IMR-90 (cell line): ENCODE results near the gene DAND5. TPM values are rescaled to one million over a fixed set of nuclear protein-coding genes. Genes with fewer than 3 reads are reported as not detected.

Source experiments
- ATAC-seq: fragments of 200-7000 bp; cut with Tn5 transposase; 2 replicates; pipeline ENCODE4 v1.9.1; 2020; ENCODE audit warnings: low read depth, mild to moderate bottlenecking, moderate library complexity
- BruUV-seq: library from RNA; stranded (reverse); fragments of 400-500 nt; replicated peaks from 2 replicates; lab custom pipeline; 2021; lab: Mats Ljungman, UMichigan
- CTCF ChIA-PET: fragments of 300-600 bp; formaldehyde crosslinking; extraction: SDS; loops from one replicate; lab custom pipeline; 2021; ENCODE audit warnings: antibody characterized with exemption; lab: Yijun Ruan, JAX
- POLR2A ChIA-PET: fragments of 300-600 bp; sonication (Branson Sonifier 250); formaldehyde crosslinking; loops from one replicate; lab custom pipeline; 2022; ENCODE audit warnings: antibody characterized with exemption; ENCODE audit not compliant: unreplicated experiment; lab: Charles Lee
- DNase-seq: peaks from one replicate; pipeline ENCODE4 v3.0.0; 2013
- H2AFZ ChIP-seq: replicated peaks from 2 replicates; pipeline ENCODE3; 2013; ENCODE audit warnings: low read length, mild to moderate bottlenecking; ENCODE audit not compliant: poor library complexity
- H2AK5ac ChIP-seq: 2 replicates; pipeline ENCODE4 v1.6.1; 2013; ENCODE audit warnings: low read depth, low read length, inconsistent platforms
- H2AK9ac ChIP-seq: replicated peaks from 2 replicates; pipeline ENCODE3; 2013; ENCODE audit warnings: mild to moderate bottlenecking, low read depth, low read length, moderate library complexity; ENCODE audit not compliant: poor library complexity
- H2BK120ac ChIP-seq: 2 replicates; pipeline ENCODE4 v1.6.1; 2013; ENCODE audit warnings: low read depth, low read length, inconsistent platforms
- H2BK15ac ChIP-seq: 3 replicates; pipeline ENCODE4 v1.6.1; 2013; ENCODE audit warnings: low read depth, low read length, inconsistent platforms
- H2BK20ac ChIP-seq: 2 replicates; pipeline ENCODE4 v1.6.1; 2013; ENCODE audit warnings: low read depth, mild to moderate bottlenecking, inconsistent platforms, low read length, moderate library complexity
- H2BK5ac ChIP-seq: 2 replicates; pipeline ENCODE4 v1.6.1; 2013; ENCODE audit warnings: mild to moderate bottlenecking, low read depth, low read length, inconsistent platforms; ENCODE audit not compliant: poor library complexity, severe bottlenecking
- H3K14ac ChIP-seq: replicated peaks from 2 replicates; pipeline ENCODE4 v1.6.1; 2013; ENCODE audit warnings: low read depth, low read length, inconsistent platforms
- H3K18ac ChIP-seq: 2 replicates; pipeline ENCODE4 v1.6.1; 2013; ENCODE audit warnings: low read depth, low read length, control low read depth
- H3K23ac ChIP-seq: 2 replicates; pipeline ENCODE4 v1.6.1; 2013; ENCODE audit warnings: low read depth, low read length, inconsistent platforms
- H3K27ac ChIP-seq: 2 replicates; pipeline ENCODE4 v1.5.1; 2013; ENCODE audit warnings: mild to moderate bottlenecking, control low read depth, low read length; ENCODE audit not compliant: insufficient read depth
- H3K27me3 ChIP-seq: 2 replicates; pipeline ENCODE4 v1.6.1; 2013; ENCODE audit warnings: low read length; ENCODE audit not compliant: control insufficient read depth, insufficient read depth
- H3K36me3 ChIP-seq: 2 replicates; pipeline ENCODE4 v1.6.1; 2013; ENCODE audit warnings: low read length, mixed read lengths; ENCODE audit not compliant: control insufficient read depth, insufficient read depth
- H3K4ac ChIP-seq: 2 replicates; pipeline ENCODE4 v1.6.1; 2013; ENCODE audit warnings: low read depth, low read length, inconsistent platforms
- H3K4me1 ChIP-seq: 2 replicates; pipeline ENCODE4 v1.6.1; 2013; ENCODE audit warnings: low read length, mixed read lengths; ENCODE audit not compliant: control insufficient read depth, insufficient read depth
- H3K4me2 ChIP-seq: 2 replicates; pipeline ENCODE4 v1.6.1; 2013; ENCODE audit warnings: low read depth, mild to moderate bottlenecking, control low read depth, low read length, moderate library complexity
- H3K4me3 ChIP-seq: 2 replicates; pipeline ENCODE4 v1.5.1; 2013; ENCODE audit warnings: low read depth, mild to moderate bottlenecking, control low read depth, low read length, moderate library complexity; ENCODE audit not compliant: insufficient read depth
- H3K56ac ChIP-seq: 2 replicates; pipeline ENCODE4 v1.6.1; 2013; ENCODE audit warnings: low read length, inconsistent platforms; ENCODE audit not compliant: insufficient read depth; ENCODE audit errors: extremely low read depth
- H3K79me1 ChIP-seq, 2 experiments: 2 replicates each; pipeline ENCODE4 v1.6.1; 2013; ENCODE audit warnings: low read length in 2 of 2, inconsistent platforms in 1 of 2, low read depth in 1 of 2
- H3K9ac ChIP-seq: 2 replicates; pipeline ENCODE4 v1.6.1; 2013; ENCODE audit warnings: low read depth, low read length, control low read depth
- H3K9me1 ChIP-seq: 2 replicates; pipeline ENCODE4 v1.6.1; 2013; ENCODE audit warnings: low read length, inconsistent platforms; ENCODE audit not compliant: insufficient read depth
- H3K9me3 ChIP-seq: 2 replicates; pipeline ENCODE4 v1.6.1; 2013; ENCODE audit warnings: low read length; ENCODE audit not compliant: control insufficient read depth, insufficient read depth
- H4K20me1 ChIP-seq: 2 replicates; pipeline ENCODE4 v1.6.1; 2013; ENCODE audit warnings: low read length, inconsistent platforms; ENCODE audit not compliant: insufficient read depth
- H4K5ac ChIP-seq: 2 replicates; pipeline ENCODE4 v1.6.1; 2013; ENCODE audit warnings: mild to moderate bottlenecking, low read depth, low read length, control low read depth
- H4K8ac ChIP-seq, 2 experiments: 2 replicates each; pipeline ENCODE4 v1.6.1; 2013; ENCODE audit warnings: low read depth in 2 of 2, low read length in 2 of 2, control low read depth in 1 of 2, inconsistent platforms in 1 of 2
- H4K91ac ChIP-seq: 2 replicates; pipeline ENCODE4 v1.6.1; 2013; ENCODE audit warnings: low read depth, low read length, inconsistent platforms; ENCODE audit not compliant: insufficient read depth
- BHLHE40 ChIP-seq: fragments of 150-350 bp; IDR thresholded peaks from 2 replicates; pipeline ENCODE4 v1.6.1; 2016; ENCODE audit warnings: mild to moderate bottlenecking, low read depth, low read length
- CEBPB ChIP-seq: IDR thresholded peaks from 2 replicates; pipeline ENCODE4 v1.6.1; 2012; ENCODE audit warnings: low read depth, low read length, improper control_type of control experiment
- CHD1 ChIP-seq: IDR thresholded peaks from 2 replicates; pipeline ENCODE4 v1.6.1; 2012; ENCODE audit warnings: low read depth, low read length, improper control_type of control experiment
- FOS ChIP-seq: fragments of 150-350 bp; IDR thresholded peaks from 2 replicates; pipeline ENCODE4 v1.6.1; 2016; ENCODE audit warnings: low read depth, low read length
- MAFK ChIP-seq: IDR thresholded peaks from 2 replicates; pipeline ENCODE4 v1.6.1; 2012; ENCODE audit warnings: low read depth, low read length, improper control_type of control experiment
- MXI1 ChIP-seq: IDR thresholded peaks from 2 replicates; pipeline ENCODE4 v1.6.1; 2012; ENCODE audit warnings: low read depth, mild to moderate bottlenecking, low read length, moderate library complexity, borderline replicate concordance
- NFE2L2 ChIP-seq: fragments of 150-350 bp; IDR thresholded peaks from 2 replicates; pipeline ENCODE4 v1.6.1; 2016; ENCODE audit warnings: low read depth, mild to moderate bottlenecking, low read length
- POLR2A ChIP-seq: IDR thresholded peaks from 2 replicates; pipeline ENCODE4 v1.6.1; 2012; ENCODE audit warnings: mild to moderate bottlenecking, low read depth, low read length
- RCOR1 ChIP-seq: IDR thresholded peaks from 2 replicates; pipeline ENCODE4 v1.6.1; 2012; ENCODE audit warnings: mild to moderate bottlenecking, low read length, improper control_type of control experiment; ENCODE audit not compliant: insufficient replicate concordance
- RFX5 ChIP-seq: IDR thresholded peaks from 2 replicates; pipeline ENCODE4 v1.8.0; 2012; ENCODE audit warnings: low read depth, mild to moderate bottlenecking, low read length, moderate library complexity
- SMC3 ChIP-seq: fragments of 150-350 bp; IDR thresholded peaks from 2 replicates; pipeline ENCODE4 v1.6.1; 2016; ENCODE audit warnings: low read depth, mild to moderate bottlenecking, antibody characterized with exemption, low read length, moderate library complexity
- WGBS, 2 experiments: methylation state at CpG; one replicate each; pipeline versions ENCODE4 v1.1.5 to v1.1.7; 2013; ENCODE audit warnings: missing lambda C conversion rate in 2 of 2; ENCODE audit not compliant: insufficient read length in 1 of 2; ENCODE audit errors: extremely low coverage in 2 of 2; 5-methylcytosine and 5-hydroxymethylcytosine counted together
- dilution Hi-C: fragments of 300-500 bp; cut with HindIII; formaldehyde crosslinking; loops from one replicate; pipeline ENCODE4 v1.14.3; 2018; ENCODE audit warnings: low sequenced_read_pairs; ENCODE audit not compliant: unreplicated experiment
- in situ Hi-C: fragments of 300-500 bp; cut with MboI; formaldehyde crosslinking; loops from 3 replicates; pipeline ENCODE4 v1.14.3; 2019; ENCODE audit warnings: low sequenced_read_pairs, inconsistent platforms, mixed read lengths
- intact Hi-C: fragments of 100-400 bp; cut with micrococcal nuclease; formaldehyde crosslinking; loops from 2 replicates; pipeline ENCODE4 v1.10.0; 2022
- polyA plus RNA-seq, 3 experiments: library from polyadenylated mRNA; depleted of rRNA; stranded (reverse); fragments of >200 nt; gene quantifications; 2 replicates each; pipeline ENCODE4 v1.2.3, GENCODE V29; 2012; ENCODE audit warnings: low replicate concordance in 1 of 3
- total RNA-seq: library from RNA; depleted of rRNA; stranded (reverse); fragments of >200 nt; gene quantifications from 2 replicates; pipeline ENCODE4 v1.2.3, GENCODE V29; 2012
- TF ChIP-seq, protein P1 (sequence below): conservative IDR thresholded peaks from 2 replicates; pipeline ENCODE4 v1.5.1; 2012; ENCODE audit warnings: mild to moderate bottlenecking, low read depth, low read length, improper control_type of control experiment
- TF ChIP-seq, protein P2 (sequence below): fragments of 150-350 bp; IDR thresholded peaks from 2 replicates; pipeline ENCODE4 v1.6.1; 2017; ENCODE audit warnings: mild to moderate bottlenecking, antibody characterized with exemption, low read length, low read depth
- TF ChIP-seq, protein P3 (sequence below): fragments of 150-350 bp; IDR thresholded peaks from 2 replicates; pipeline ENCODE4 v1.6.1; 2016; ENCODE audit warnings: low read depth, mild to moderate bottlenecking, low read length, moderate library complexity, borderline replicate concordance

Gene DAND5
- total and polyA plus RNA-seq, 2 of the 4 experiments (the other 2 are of a cell fraction): 0.03 TPM; not detected in 1

- Histone ChIP-seq H2BK20ac (no peak overlapping the region), H2BK5ac (no peak overlapping the region), H4K20me1 (no peaks in the 10 kb centered on the region), H3K14ac (no peak overlapping the region), H2AK9ac (peak overlapping the region; percentile 97), H2AFZ (peak overlapping the region; percentile 89), H2AK5ac (peak overlapping the region; percentile 90; the same call in 1 of the 2 replicates), H2BK120ac (no peak overlapping the region), H3K4me3 (peak overlapping the region; percentile 42), H3K79me1 (no peaks in the 10 kb centered on the region; a peak in 1 of 4 replicates), H3K9me3 (no peaks in the 10 kb centered on the region), H2BK15ac (no peak overlapping the region; the same call in 2 of the 3 replicates), H3K4me1 (peaks cover 3% of the 10 kb centered on the region; the same call in 1 of the 2 replicates), H4K5ac (no peak overlapping the region; the same call in 1 of the 2 replicates), H3K4ac (peak overlapping the region; percentile 22), H4K8ac (peak overlapping the region in 1 of 2 experiments; percentile 82; a peak in 1 of 4 replicates), H3K23ac (no peak overlapping the region), H3K27ac (no peak overlapping the region), H3K9me1 (no peaks in the 10 kb centered on the region), H3K9ac (peak overlapping the region; percentile 40), H3K36me3 (no peaks in the 10 kb centered on the region), H3K56ac (peak overlapping the region; percentile 37; the same call in 1 of the 2 replicates), H3K4me2 (peak overlapping the region; percentile 42), H4K91ac (no peak overlapping the region; the same call in 1 of the 2 replicates), H3K18ac (no peak overlapping the region), H3K27me3 (no peaks in the 10 kb centered on the region)
- DNase-seq: peak; percentile 70
- BruUV-seq: no TSS peak
- in situ Hi-C loops: loop anchor here (5.0 to 25.0 kb wide), 2 partner anchors 109 to 754 kb away; a partner anchor contains a TSS
- intact Hi-C loops: loop anchor here (1.0 kb wide), 2 partner anchors 78 to 110 kb away; no protein-coding TSS in a partner anchor
- POLR2A ChIA-PET: no interaction called here
- WGBS, 2 experiments: 23 to 100% methylated on average over 2 to 20 of the region's 51 CpGs
- CTCF ChIA-PET: interaction anchor here (0.9 to 4.3 kb wide), 2 partner anchors 78 to 111 kb away, joined by 3 to 25 read pairs; no protein-coding TSS in a partner anchor
- ATAC-seq: peak; percentile 94
- dilution Hi-C loops: no loop called here
- no peak for TF ChIP-seq NFE2L2
- no peak for TF ChIP-seq MAFK
- TF ChIP-seq, protein P1, sequence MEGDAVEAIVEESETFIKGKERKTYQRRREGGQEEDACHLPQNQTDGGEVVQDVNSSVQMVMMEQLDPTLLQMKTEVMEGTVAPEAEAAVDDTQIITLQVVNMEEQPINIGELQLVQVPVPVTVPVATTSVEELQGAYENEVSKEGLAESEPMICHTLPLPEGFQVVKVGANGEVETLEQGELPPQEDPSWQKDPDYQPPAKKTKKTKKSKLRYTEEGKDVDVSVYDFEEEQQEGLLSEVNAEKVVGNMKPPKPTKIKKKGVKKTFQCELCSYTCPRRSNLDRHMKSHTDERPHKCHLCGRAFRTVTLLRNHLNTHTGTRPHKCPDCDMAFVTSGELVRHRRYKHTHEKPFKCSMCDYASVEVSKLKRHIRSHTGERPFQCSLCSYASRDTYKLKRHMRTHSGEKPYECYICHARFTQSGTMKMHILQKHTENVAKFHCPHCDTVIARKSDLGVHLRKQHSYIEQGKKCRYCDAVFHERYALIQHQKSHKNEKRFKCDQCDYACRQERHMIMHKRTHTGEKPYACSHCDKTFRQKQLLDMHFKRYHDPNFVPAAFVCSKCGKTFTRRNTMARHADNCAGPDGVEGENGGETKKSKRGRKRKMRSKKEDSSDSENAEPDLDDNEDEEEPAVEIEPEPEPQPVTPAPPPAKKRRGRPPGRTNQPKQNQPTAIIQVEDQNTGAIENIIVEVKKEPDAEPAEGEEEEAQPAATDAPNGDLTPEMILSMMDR: peak; percentile 97
- TF ChIP-seq CHD1: no peak
- TF ChIP-seq RCOR1: no peak
- TF ChIP-seq POLR2A: no peak
- TF ChIP-seq, protein P2, sequence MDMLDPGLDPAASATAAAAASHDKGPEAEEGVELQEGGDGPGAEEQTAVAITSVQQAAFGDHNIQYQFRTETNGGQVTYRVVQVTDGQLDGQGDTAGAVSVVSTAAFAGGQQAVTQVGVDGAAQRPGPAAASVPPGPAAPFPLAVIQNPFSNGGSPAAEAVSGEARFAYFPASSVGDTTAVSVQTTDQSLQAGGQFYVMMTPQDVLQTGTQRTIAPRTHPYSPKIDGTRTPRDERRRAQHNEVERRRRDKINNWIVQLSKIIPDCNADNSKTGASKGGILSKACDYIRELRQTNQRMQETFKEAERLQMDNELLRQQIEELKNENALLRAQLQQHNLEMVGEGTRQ: peak; percentile 37; the same call in 1 of the 2 replicates
- peak; percentile 98 for TF ChIP-seq SMC3
- no peak for TF ChIP-seq FOS
- peak; percentile 67 for TF ChIP-seq CEBPB
- TF ChIP-seq MXI1: peak; percentile 74
- TF ChIP-seq RFX5: no peak
- TF ChIP-seq, protein P3, sequence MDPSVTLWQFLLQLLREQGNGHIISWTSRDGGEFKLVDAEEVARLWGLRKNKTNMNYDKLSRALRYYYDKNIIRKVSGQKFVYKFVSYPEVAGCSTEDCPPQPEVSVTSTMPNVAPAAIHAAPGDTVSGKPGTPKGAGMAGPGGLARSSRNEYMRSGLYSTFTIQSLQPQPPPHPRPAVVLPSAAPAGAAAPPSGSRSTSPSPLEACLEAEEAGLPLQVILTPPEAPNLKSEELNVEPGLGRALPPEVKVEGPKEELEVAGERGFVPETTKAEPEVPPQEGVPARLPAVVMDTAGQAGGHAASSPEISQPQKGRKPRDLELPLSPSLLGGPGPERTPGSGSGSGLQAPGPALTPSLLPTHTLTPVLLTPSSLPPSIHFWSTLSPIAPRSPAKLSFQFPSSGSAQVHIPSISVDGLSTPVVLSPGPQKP: no peak
- TF ChIP-seq BHLHE40: peak; percentile 92
These were observed 14.3 kb downstream of the DAND5 start for GRCh38 chr19:12983542-12984142.
